ENCODE measurements around the gene HDAC3.

DNA sequence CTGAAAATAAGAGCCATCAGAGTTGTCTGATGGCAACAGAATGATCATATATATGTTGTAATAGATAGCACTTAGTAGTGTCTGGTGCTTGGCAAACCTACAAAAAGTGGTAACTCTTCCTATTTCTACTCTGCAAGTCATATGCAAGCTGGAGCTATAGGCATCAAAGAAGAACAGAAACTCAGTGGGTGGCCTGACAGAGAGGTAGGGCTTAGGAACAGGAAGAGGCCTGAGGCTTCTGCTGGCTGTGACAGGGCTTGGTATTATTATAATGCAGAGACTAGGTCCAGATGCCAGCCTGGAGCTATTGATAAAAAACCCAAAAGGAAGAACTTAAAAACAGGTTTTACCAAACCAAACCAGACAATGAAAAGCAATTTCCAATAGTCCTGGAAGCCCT is 13.5 kb downstream of the HDAC3 start:
- TF ChIP-seq GATA2 (IDR thresholded peaks at IDR 0.05; ENCODE audit: low read depth, low read length): no peak
- TF ChIP-seq GATA3 (IDR thresholded peaks at IDR 0.05; ENCODE audit: low read depth, low read length): no peak

Measured in SH-SY5Y (cell line).